ENCODE measurements around the gene ACOT8. TPM values are rescaled to one million over a fixed set of nuclear protein-coding genes. Genes with fewer than 3 reads are reported as not detected.
A peak's percentile ranks its signal among the peaks of the same experiment; 100 is the strongest.

Gene ACOT8
- total RNA-seq, 1 experiment from 2014 or later = 38.1 TPM

GRCh38 chr20:45857114-45857881 is at the start of gene ACOT8, which contains the start of gene ZSWIM3 (continued):
- TF ChIP-seq GABPB1 (CRISPR knock-in tag; IDR thresholded peaks at IDR 0.05) (peak; percentile 72), SP1 (CRISPR knock-in tag; conservative IDR thresholded peaks at IDR 0.05) (peak; percentile 49), FOXK1 (CRISPR knock-in tag; IDR thresholded peaks at IDR 0.05) (0 out of 2 replicates have a peak, but pooled peaks have one; percentile 36), NFATC4 (CRISPR knock-in tag; IDR thresholded peaks at IDR 0.05) (no peak), ARID4B (CRISPR knock-in tag; IDR thresholded peaks at IDR 0.05; ENCODE audit: borderline replicate concordance) (0 out of 2 replicates have a peak, but pooled peaks have one; percentile 61), NFE2L1 (CRISPR knock-in tag; IDR thresholded peaks at IDR 0.05) (no peak), NFYB (CRISPR knock-in tag; conservative IDR thresholded peaks at IDR 0.05; ENCODE audit: low read depth) (peak; percentile 98), NR2C2 (CRISPR knock-in tag; IDR thresholded peaks at IDR 0.05) (0 out of 2 replicates have a peak, but pooled peaks have one; percentile 55), ZNF263 (CRISPR knock-in tag; IDR thresholded peaks at IDR 0.05; ENCODE audit: low read depth) (no peak), ZNF512 (CRISPR knock-in tag; IDR thresholded peaks at IDR 0.05; ENCODE audit: borderline replicate concordance) (no peak), CREB1 (CRISPR knock-in tag; IDR thresholded peaks at IDR 0.05) (no peak), NR1H2 (CRISPR knock-in tag; IDR thresholded peaks at IDR 0.05) (no peak), E2F4 (CRISPR knock-in tag; IDR thresholded peaks at IDR 0.05; ENCODE audit: borderline replicate concordance, low read depth) (no peak), USF2 (CRISPR knock-in tag; IDR thresholded peaks at IDR 0.05) (no peak), PRRX2 (CRISPR knock-in tag; IDR thresholded peaks at IDR 0.05) (no peak), ATF2 (CRISPR knock-in tag; IDR thresholded peaks at IDR 0.05; ENCODE audit: borderline replicate concordance, low read depth) (no peak), NR3C1 (CRISPR knock-in tag; conservative IDR thresholded peaks at IDR 0.05; ENCODE audit: low read depth) (no peak), IRF2 (CRISPR knock-in tag; IDR thresholded peaks at IDR 0.05; ENCODE audit: borderline replicate concordance, low read depth) (no peak)
